GM10266 (cell line): ENCODE results near the gene PNP.
"Not testable (repeated sequence)": the region's sequence is repeated elsewhere in the genome, so short reads cannot be mapped to it uniquely, and the experiment has no call there.

Experiments used
- DNase-seq: peaks from one replicate; pipeline ENCODE4 v3.0.0; 2012; ENCODE audit errors: extremely low spot score
- TF ChIP-seq, protein P1 (sequence below): IDR thresholded peaks from 2 replicates; pipeline ENCODE4 v1.5.1; 2012; ENCODE audit warnings: mild to moderate bottlenecking, low read depth; ENCODE audit not compliant: control insufficient read depth, insufficient read depth; ENCODE audit errors: missing control alignments

Gene PNP

DNA sequence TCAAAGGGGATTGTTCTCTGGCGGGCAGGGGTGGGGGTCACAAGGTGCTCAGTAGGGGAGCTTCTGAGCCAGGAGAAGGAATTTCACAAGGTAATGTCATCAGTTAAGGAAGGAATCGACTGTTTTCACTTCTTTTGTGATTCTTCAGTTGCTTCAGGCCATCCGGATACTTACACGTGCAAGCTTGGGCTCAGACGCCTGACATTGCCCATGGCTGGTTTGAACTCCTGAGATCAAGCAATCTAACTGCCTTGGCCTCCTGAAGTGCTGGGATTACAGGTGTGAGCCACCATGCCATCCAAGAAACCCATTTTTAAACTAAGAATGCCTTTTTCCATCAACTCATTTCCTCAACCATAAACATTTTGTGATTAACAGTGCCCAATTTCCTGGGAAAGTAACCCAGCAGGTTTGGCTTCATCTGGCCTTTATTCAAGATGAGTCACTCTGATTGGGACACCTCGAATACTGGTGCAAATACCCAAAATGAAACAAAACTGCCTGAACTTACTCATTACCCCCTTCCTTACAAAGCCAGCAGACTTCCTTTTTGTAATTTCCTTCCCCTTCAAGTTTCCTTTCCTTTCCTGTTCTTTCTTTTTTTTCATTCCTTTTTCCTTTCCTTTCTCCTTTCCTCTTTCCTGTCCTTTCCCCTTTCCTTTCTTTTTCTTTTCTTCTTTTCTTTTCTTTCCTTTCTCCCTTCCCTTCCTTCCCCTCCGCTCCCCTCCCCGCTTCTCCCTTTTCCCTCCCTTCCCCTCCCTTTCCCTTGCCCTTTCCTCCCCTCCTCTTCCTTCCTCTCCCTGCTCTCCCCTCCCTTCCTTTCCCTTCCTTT, 25.9 kb downstream of the PNP start:
- TF ChIP-seq, protein P1, sequence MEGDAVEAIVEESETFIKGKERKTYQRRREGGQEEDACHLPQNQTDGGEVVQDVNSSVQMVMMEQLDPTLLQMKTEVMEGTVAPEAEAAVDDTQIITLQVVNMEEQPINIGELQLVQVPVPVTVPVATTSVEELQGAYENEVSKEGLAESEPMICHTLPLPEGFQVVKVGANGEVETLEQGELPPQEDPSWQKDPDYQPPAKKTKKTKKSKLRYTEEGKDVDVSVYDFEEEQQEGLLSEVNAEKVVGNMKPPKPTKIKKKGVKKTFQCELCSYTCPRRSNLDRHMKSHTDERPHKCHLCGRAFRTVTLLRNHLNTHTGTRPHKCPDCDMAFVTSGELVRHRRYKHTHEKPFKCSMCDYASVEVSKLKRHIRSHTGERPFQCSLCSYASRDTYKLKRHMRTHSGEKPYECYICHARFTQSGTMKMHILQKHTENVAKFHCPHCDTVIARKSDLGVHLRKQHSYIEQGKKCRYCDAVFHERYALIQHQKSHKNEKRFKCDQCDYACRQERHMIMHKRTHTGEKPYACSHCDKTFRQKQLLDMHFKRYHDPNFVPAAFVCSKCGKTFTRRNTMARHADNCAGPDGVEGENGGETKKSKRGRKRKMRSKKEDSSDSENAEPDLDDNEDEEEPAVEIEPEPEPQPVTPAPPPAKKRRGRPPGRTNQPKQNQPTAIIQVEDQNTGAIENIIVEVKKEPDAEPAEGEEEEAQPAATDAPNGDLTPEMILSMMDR = no peak
- DNase-seq = no peak

DNA sequence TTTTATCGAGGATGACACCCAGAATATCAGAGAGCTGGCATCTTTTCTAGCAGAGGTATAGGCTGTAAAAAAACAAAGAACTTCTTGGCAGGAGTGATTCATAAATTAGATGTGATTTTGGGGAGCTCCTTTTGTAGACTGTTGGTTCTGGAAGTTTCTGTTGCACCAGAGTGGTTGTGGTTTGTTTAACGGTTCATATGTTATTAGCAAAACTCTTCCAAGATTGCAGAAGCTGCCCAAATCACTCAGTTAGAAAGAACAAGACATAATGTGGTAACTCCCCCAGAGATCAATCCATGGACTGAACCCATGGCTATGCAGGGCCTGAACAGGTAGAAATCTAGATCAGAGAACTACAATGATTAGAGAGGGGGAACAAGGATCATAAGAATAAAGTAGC, 29.4 kb downstream of the PNP start:
- TF ChIP-seq, protein P1 = no peak
- DNase-seq = no peak

DNA sequence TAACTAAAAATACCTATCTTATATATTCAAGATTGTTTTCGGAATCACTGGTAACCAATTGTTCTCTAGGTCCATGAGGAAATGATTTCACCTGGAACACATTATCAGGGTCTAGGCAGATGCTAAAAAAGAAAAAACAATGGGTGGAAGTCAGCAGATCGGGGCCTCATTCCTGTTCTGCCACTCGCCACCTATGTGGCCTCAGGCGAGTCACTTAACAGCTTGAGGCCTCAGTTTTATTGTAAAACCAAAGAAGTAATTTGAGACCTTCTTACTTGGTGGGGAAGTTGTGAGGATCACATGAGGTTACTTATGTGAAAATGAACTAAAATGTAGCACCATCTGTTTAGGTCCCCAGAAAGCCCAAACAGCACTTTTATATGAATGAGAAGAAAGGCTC, 29.9 kb downstream of the PNP start:
- DNase-seq = no peak
- TF ChIP-seq, protein P1 = no peak

DNA sequence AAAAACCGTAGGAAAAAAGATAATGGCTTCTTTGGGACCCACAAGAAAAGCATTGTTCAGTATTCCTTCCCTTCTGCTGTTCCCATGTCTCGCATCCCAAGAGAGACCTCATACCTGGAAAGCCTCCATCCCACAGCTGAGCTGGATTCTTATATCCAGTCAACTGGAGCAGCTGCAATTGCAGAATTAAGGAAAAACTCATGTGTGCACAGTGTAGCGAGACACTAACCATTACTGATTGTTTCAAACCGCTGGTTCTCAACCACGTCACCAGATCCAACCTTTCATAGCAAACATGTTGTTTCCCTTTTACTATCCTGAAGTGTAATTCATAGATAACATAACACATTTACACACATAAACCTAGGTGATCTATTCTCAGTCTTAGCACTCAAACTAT, 30.7 kb downstream of the PNP start:
- TF ChIP-seq, protein P1 = no peak

DNA sequence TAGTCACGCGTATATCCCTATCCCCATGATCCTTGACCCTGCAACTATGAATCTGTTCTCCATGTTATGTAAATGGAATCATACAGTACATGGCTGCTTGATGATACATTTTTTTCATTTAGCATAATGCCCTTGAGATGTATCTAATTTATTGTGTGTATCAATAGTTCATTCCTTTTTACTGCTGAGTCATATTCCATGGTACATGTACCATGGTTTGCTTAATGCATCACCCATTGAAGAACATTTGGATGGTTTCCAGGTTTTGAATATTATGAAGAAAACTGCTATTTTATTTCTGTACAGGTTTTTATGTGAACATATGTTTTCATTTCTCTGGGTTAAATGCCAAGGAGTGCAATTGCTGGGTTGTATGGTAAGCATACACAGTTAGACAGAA, 32.1 kb downstream of the PNP start:
- no peak for DNase-seq
- TF ChIP-seq, protein P1 = no peak

More for the DNA sequence above, 30.7 kb downstream of the PNP start:
- DNase-seq = no peak

DNA sequence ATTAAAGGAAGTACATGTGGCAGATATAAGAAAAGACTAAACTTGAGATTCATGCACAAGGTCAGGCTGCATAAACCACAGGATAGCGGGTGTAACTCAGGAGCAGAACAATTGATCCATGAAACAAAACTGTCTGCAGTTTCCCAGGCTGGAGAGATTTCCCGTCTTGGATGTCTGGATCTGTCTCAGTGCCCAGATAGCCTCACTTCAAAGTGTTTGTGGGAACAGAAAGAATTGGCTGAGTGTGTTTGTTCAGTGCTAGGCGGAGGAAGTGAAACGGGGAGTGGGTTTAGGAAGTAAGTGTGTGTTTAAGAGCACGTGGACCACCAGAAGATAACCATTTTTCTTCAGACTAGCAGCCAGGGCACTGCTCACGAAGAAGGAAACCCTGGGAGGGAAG, 34.7 kb downstream of the PNP start:
- DNase-seq = no peak
- TF ChIP-seq, protein P1 = no peak

DNA sequence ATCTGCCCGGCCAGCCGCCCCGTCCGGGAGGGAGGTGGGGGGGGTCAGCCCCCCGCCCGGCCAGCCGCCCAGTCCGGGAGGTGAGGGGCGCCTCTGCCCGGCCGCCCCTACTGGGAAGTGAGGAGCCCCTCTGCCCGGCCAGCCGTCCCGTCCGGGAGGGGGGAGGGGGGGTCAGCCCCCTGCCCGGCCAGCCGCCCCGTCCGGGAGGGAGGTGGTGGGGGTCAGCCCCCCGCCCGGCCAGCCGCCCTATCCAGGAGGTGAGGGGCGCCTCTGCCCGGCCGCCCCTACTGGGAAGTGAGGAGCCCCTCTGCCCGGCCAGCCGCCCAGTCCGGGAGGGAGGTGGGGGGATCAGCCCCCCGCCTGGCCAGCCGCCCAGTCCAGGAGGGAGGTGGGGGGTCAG, 37.1 kb downstream of the PNP start:
- not testable (repeated sequence) for DNase-seq

DNA sequence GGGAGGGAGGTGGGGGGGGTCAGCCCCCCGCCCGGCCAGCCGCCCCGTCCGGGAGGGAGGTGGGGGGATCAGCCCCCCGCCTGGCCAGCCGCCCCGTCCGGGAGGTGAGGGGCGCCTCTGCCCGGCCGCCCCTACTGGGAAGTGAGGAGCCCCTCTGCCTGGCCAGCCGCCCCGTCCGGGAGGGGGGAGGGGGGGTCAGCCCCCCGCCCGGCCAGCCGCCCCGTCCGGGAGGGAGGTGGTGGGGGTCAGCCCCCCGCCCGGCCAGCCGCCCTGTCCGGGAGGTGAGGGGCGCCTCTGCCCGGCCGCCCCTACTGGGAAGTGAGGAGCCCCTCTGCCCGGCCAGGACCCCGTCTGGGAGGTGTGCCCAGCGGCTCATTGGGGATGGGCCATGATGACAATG, 37.5 kb downstream of the PNP start:
- not testable (repeated sequence) for DNase-seq

DNA sequence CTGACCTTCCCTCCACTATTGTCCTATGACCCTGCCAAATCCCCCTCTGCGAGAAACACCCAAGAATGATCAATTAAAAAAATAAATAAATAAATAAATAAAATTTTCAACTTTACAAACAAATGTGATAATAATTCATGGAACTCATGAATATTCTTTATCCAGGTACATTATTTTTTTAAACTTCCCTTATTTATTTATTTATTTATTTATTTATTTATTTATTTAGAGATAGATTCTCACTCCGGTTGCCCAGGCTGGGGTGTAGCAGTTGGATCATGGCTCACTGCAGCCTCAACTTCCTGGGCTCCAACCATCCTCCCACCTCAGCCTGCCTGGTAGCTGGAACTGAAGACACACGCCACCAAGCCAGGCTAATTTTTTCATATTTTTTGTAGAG, 38.3 kb downstream of the PNP start:
- not testable (repeated sequence) for DNase-seq
